GM19463 (cell line): Measurements from ENCODE around the gene CHML.

Experiments used
- ATAC-seq: cut with Tn5 transposase; IDR thresholded peaks from one replicate; pipeline ENCODE4 v1.9.1; 2021; ENCODE audit warnings: mild to moderate bottlenecking, moderate library complexity; ENCODE audit not compliant: unreplicated experiment

CHML gene

GRCh38 chr1:241591736-241592135, 48.4 kb downstream of the CHML start:
- ATAC-seq, result no peak

- no peak for ATAC-seq
Observed at GRCh38 chr1:241591317-241591716, 48.9 kb downstream of the CHML start.

DNA sequence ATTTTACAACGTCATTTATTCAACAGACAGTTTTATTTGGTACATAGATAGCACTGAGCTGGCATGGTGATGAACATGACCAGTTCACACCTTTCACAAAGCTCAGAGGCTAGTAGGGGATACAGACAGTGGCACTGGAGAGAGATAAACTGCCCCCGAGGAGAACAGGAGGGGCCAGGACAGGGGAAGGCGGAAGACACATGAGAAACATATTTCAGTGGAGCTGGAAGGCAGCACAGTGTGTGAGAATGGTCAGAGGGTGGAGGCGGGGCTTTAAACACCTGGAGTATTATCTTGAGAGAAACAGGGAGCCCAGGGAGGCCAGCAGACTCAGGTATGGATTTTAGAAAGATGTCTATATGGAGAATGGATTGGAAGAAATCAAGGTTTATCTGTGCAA, 49.5 kb downstream of the CHML start:
- ATAC-seq, result no peak
